ENCODE measurements around the gene NIFK.
"Not testable (repeated sequence)": the region's sequence is repeated elsewhere in the genome, so short reads cannot be mapped to it uniquely, and the experiment has no call there.

Gene NIFK

DNA sequence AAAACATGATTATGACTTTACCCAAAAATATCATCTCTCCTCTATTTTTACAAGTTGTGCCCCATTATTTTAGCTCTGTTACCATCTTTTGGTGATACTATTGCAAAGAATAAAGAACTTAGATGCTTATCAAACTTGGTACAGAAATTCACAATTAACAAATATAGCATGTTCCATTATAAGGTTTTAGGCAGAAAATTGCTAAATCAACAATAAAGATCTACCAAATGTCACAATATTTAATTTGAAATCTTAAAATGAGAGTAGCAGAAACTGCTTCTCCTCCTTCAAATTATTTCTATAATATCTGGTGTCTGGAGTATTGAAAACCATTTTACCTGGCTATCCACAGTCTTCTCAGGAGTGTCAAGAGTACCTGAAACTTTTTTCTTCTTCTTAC is 8.7 kb downstream of the NIFK start:
- Histone ChIP-seq H3K36me3 (ENCODE audit: control insufficient read depth, insufficient read depth, low read length) (peaks cover 64% of the 10 kb centered on the region), H3K4me1 (ENCODE audit: control insufficient read depth, insufficient read depth, low read length) (no peaks in the 10 kb centered on the region), H3K27me3 (ENCODE audit: control insufficient read depth, insufficient read depth, low read length) (no peaks in the 10 kb centered on the region), H3K9me3 (ENCODE audit: control insufficient read depth, insufficient read depth, low read length) (no peaks in the 10 kb centered on the region), H3K9ac (ENCODE audit: low read depth, low read length) (no peak overlapping the region), H3K27ac (ENCODE audit: low read depth, low read length) (no peak overlapping the region), H3K4me3 (ENCODE audit: low read depth, low read length) (no peak overlapping the region)

DNA sequence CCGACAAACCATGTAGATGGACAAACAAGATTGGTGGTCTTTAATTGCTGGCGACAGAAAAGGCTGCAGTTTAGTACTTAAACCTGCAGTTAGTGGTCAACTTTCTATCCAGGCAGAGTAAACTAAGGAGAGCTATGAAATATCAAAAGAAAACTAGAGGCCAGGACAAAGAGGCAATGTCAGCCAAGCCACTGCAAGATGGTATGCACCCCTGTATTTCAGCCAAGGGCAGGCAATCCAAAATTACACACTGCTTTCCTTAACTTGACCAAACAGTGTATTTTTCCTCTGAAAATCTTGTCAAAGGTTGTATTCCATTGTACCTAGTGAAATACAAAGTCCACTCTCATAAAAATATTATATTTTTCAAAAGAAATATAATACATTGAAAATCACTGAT is 9.3 kb downstream of the NIFK start:
- Histone ChIP-seq H3K27me3 (ENCODE audit: control insufficient read depth, insufficient read depth, low read length) (no peaks in the 10 kb centered on the region), H3K9ac (ENCODE audit: low read depth, low read length) (no peak overlapping the region), H3K4me1 (ENCODE audit: control insufficient read depth, insufficient read depth, low read length) (no peaks in the 10 kb centered on the region), H3K4me3 (ENCODE audit: low read depth, low read length) (no peak overlapping the region), H3K36me3 (ENCODE audit: control insufficient read depth, insufficient read depth, low read length) (peaks cover 58% of the 10 kb centered on the region), H3K9me3 (ENCODE audit: control insufficient read depth, insufficient read depth, low read length) (no peaks in the 10 kb centered on the region), H3K27ac (ENCODE audit: low read depth, low read length) (no peak overlapping the region)

DNA sequence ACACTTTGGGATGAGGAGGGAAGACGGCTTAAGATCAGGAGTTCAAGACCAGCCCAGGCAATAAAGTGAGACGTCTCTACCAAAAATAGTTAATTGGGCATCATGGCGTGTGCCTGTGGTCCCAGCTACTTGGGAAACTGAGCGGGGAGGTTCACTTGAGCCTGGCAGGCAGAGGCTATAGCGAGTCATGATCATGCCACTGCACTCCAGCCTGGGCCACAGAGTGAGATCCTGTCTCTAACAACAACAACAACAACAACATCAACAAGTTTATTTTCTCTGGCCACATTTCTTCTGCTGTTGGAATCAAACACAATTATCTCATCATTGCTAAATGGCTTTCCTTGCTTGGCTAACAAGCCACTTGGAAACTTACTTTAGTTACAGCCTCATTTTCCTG is 13.4 kb downstream of the NIFK start:
- no peaks in the 10 kb centered on the region for H3K4me1 ChIP-seq (ENCODE audit: control insufficient read depth, insufficient read depth, low read length)
- no peak overlapping the region for H3K4me3 ChIP-seq (ENCODE audit: low read depth, low read length)
- no peak overlapping the region for H3K27ac ChIP-seq (ENCODE audit: low read depth, low read length)

DNA sequence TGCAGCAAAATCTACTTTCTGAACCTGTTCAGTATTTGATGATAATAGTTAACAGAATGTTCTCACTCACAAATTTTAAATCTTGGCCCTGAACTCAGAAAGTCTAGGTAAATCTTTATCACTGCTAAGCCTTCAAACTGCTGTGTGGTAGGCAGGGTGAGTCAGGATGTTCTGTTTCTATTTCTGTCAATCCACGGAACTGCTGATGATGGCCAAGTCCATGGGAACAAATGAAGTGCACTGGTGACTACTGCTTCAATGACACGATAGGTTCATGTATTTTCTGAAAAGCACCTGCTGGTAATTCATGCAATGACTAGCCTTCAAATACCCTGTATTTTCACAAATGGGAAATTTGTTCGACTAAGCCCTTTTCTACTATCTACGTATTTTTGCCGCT is 14.2 kb downstream of the NIFK start:
- Histone ChIP-seq H3K9ac (ENCODE audit: low read depth, low read length) (no peak overlapping the region), H3K36me3 (ENCODE audit: control insufficient read depth, insufficient read depth, low read length) (peaks cover 13% of the 10 kb centered on the region), H3K9me3 (ENCODE audit: control insufficient read depth, insufficient read depth, low read length) (no peaks in the 10 kb centered on the region), H3K27me3 (ENCODE audit: control insufficient read depth, insufficient read depth, low read length) (no peaks in the 10 kb centered on the region), H3K27ac (ENCODE audit: low read depth, low read length) (no peak overlapping the region), H3K4me1 (ENCODE audit: control insufficient read depth, insufficient read depth, low read length) (no peaks in the 10 kb centered on the region), H3K4me3 (ENCODE audit: low read depth, low read length) (no peak overlapping the region)

More for the DNA sequence above, 13.4 kb downstream of the NIFK start:
- Histone ChIP-seq H3K9ac (ENCODE audit: low read depth, low read length) (no peak overlapping the region), H3K9me3 (ENCODE audit: control insufficient read depth, insufficient read depth, low read length) (no peaks in the 10 kb centered on the region), H3K36me3 (ENCODE audit: control insufficient read depth, insufficient read depth, low read length) (peaks cover 21% of the 10 kb centered on the region), H3K27me3 (ENCODE audit: control insufficient read depth, insufficient read depth, low read length) (no peaks in the 10 kb centered on the region)

DNA sequence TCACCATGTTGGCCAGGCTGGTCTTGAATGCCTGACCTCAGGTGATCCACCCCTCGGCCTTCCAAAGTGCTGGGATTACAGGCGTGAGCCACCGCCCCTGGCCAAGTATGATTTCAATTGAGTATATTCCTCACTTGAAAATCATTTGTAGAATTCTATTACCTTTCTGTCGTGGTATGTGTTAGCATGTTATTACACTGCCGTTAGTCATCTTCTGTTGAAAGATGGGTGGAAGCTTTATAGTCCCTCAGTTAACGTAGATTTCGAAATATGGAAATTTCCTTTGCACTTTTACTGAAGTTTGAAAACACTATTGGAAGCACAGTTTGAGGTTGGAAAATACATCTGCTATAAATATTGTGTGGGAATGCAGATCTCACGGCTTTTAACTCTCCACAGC is 14.7 kb downstream of the NIFK start:
- Histone ChIP-seq H3K27ac (ENCODE audit: low read depth, low read length) (no peak overlapping the region), H3K27me3 (ENCODE audit: control insufficient read depth, insufficient read depth, low read length) (no peaks in the 10 kb centered on the region), H3K9me3 (ENCODE audit: control insufficient read depth, insufficient read depth, low read length) (no peaks in the 10 kb centered on the region), H3K9ac (ENCODE audit: low read depth, low read length) (no peak overlapping the region), H3K4me3 (ENCODE audit: low read depth, low read length) (no peak overlapping the region), H3K36me3 (ENCODE audit: control insufficient read depth, insufficient read depth, low read length) (peaks cover 7% of the 10 kb centered on the region), H3K4me1 (ENCODE audit: control insufficient read depth, insufficient read depth, low read length) (no peaks in the 10 kb centered on the region)

DNA sequence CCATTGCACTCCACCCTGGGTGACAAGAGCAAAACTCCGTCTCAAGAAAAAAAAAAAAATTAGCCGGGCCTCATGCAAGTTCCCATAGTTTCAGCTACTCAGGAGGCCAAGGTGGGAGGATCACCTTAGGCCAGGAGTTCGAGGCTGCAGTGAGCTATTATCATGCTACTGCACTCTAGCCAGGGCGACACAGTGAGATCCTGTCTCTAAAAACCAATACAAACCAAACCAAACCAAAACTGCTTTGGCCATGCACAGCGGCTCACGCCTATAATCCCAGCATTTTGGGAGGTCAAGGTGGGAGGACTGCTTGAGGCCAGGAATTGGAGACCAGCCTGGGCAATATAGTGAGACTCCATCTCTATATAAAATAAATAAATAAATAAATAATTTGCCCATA is 19.1 kb downstream of the NIFK start:
- Histone ChIP-seq H3K36me3 (ENCODE audit: control insufficient read depth, insufficient read depth, low read length) (no peaks in the 10 kb centered on the region), H3K4me1 (ENCODE audit: control insufficient read depth, insufficient read depth, low read length) (no peaks in the 10 kb centered on the region), H3K9ac (ENCODE audit: low read depth, low read length) (no peak overlapping the region), H3K4me3 (ENCODE audit: low read depth, low read length) (no peak overlapping the region), H3K27ac (ENCODE audit: low read depth, low read length) (no peak overlapping the region), H3K9me3 (ENCODE audit: control insufficient read depth, insufficient read depth, low read length) (no peaks in the 10 kb centered on the region), H3K27me3 (ENCODE audit: control insufficient read depth, insufficient read depth, low read length) (no peaks in the 10 kb centered on the region)

DNA sequence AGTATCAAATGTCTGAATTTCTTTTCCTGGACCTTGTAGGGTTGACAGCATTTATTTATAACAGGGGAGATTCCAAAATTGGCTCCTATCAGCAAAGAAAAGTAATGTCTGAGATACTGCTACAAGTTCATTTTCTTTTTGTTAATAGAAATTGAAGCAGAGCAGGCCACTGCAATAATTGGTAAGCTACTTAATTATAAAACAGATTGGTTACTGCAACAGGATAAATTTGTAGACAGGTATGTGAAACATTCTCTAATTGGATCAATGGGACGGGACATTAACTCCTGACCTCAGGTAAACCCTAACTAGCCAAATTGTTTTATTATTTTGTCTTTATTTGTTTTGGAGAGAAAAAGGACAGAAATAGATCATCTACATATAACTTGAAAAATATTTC is 20.5 kb downstream of the NIFK start:
- Histone ChIP-seq H3K9me3 (ENCODE audit: control insufficient read depth, insufficient read depth, low read length) (no peaks in the 10 kb centered on the region), H3K4me3 (ENCODE audit: low read depth, low read length) (no peak overlapping the region), H3K27ac (ENCODE audit: low read depth, low read length) (no peak overlapping the region), H3K36me3 (ENCODE audit: control insufficient read depth, insufficient read depth, low read length) (no peaks in the 10 kb centered on the region), H3K9ac (ENCODE audit: low read depth, low read length) (no peak overlapping the region), H3K4me1 (ENCODE audit: control insufficient read depth, insufficient read depth, low read length) (no peaks in the 10 kb centered on the region), H3K27me3 (ENCODE audit: control insufficient read depth, insufficient read depth, low read length) (no peaks in the 10 kb centered on the region)

DNA sequence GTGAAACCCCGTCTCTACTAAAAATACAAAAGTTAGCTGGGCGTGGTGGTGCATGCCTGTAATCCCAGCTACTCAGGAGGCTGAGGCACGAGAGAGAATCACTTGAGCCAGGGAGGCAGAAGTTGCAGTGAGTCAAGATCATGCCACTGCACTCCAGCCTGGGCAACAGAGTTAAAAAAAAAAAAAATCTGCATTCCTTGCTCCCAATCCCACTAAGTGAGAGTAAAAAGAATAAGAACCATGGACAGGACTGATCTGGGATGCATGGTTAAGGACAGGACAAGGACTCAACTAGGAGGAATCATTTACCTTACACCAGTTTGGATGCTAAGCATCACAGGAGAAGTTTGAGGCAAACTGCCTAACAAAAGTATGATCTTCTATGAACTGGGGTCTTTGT is 25.2 kb downstream of the NIFK start:
- not testable (repeated sequence) for H3K4me3 ChIP-seq (ENCODE audit: low read depth, low read length); H3K27ac ChIP-seq (ENCODE audit: low read depth, low read length); H3K27me3 ChIP-seq (ENCODE audit: control insufficient read depth, insufficient read depth, low read length)

DNA sequence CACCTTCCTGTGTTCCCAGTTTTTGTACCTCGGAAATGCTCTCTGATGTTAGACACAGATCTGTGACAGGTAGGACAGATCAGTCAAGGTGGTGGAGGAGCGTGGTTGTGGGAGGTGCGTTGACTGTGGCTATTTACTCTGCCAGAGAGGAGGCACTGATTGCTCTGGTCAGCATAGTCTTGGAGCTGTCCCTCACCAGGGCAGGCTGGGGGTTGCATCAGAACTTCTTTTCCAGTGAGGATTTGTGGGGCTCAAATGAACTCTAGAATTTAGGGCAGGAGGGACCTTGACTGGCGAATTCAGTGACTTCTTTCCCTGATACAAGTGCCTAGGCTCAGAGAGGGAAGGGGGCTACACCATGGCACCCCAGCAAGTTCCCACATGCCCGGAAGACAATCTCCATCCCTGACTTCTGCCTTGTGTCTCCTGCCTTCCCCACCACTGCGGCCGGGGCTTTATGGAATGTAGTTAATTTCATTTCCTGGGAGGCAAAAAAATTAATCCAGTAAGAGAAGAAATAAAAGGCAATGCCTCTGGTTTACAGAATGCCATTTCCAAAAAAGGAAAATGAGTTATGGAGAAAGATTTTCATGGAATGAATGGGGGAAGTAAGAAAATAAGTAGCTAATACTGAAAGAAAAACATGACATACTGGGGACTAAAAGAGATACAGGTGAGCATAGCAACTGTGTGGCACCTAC is 26.1 kb downstream of the NIFK start:
- no peak overlapping the region for H3K27ac ChIP-seq (ENCODE audit: low read depth, low read length)
- H3K9me3 ChIP-seq (ENCODE audit: control insufficient read depth, insufficient read depth, low read length): no peaks in the 10 kb centered on the region
- no peaks in the 10 kb centered on the region for H3K36me3 ChIP-seq (ENCODE audit: control insufficient read depth, insufficient read depth, low read length)
- H3K27me3 ChIP-seq (ENCODE audit: control insufficient read depth, insufficient read depth, low read length): no peaks in the 10 kb centered on the region
- no peaks in the 10 kb centered on the region; the same call in 1 of the 2 replicates for H3K4me1 ChIP-seq (ENCODE audit: control insufficient read depth, insufficient read depth, low read length)
- H3K9ac ChIP-seq (ENCODE audit: low read depth, low read length): no peak overlapping the region
- H3K4me3 ChIP-seq (ENCODE audit: low read depth, low read length): no peak overlapping the region

More for the DNA sequence above, 25.2 kb downstream of the NIFK start:
- not testable (repeated sequence) for H3K9me3 ChIP-seq (ENCODE audit: control insufficient read depth, insufficient read depth, low read length); H3K36me3 ChIP-seq (ENCODE audit: control insufficient read depth, insufficient read depth, low read length); H3K4me1 ChIP-seq (ENCODE audit: control insufficient read depth, insufficient read depth, low read length); H3K9ac ChIP-seq (ENCODE audit: low read depth, low read length)

DNA sequence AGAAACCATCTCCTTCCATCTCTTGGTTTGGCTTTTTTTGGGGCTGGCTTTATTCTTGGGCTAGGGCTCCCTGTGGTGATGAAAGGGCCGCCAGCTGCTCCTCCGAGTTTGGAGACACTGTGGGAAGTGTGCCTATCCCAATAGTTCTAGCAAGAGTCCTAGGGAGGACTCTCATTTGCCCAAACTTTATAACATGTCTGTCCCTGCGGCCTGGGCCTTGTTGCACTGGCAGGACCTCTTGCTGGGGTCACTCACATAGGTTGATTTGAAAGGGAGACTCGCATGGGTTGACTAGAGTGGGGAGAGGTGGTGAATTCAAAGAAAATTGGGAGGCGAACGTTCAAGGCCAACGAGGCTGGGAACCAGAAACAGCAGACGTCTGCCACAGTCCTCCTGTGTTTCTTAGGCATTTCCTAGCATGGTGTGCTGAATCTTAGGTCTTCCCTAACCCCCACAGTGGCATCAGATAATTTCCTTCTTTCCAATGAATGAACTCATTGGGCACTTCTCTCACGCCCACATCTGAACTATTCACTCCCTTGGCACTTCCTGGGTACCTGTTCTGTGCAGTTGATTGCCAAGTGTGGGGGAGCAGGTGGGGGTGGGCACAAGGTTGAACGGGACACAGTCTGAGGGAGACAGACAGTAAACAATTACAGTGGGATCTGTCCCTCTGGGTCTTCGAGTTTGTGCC is 26.8 kb downstream of the NIFK start:
- H3K36me3 ChIP-seq (ENCODE audit: control insufficient read depth, insufficient read depth, low read length): no peaks in the 10 kb centered on the region
- no peak overlapping the region for H3K9ac ChIP-seq (ENCODE audit: low read depth, low read length)
- no peak overlapping the region for H3K27ac ChIP-seq (ENCODE audit: low read depth, low read length)
- no peaks in the 10 kb centered on the region; the same call in 1 of the 2 replicates for H3K4me1 ChIP-seq (ENCODE audit: control insufficient read depth, insufficient read depth, low read length)
- no peaks in the 10 kb centered on the region for H3K27me3 ChIP-seq (ENCODE audit: control insufficient read depth, insufficient read depth, low read length)
- H3K4me3 ChIP-seq (ENCODE audit: low read depth, low read length): no peak overlapping the region
- no peaks in the 10 kb centered on the region for H3K9me3 ChIP-seq (ENCODE audit: control insufficient read depth, insufficient read depth, low read length)

DNA sequence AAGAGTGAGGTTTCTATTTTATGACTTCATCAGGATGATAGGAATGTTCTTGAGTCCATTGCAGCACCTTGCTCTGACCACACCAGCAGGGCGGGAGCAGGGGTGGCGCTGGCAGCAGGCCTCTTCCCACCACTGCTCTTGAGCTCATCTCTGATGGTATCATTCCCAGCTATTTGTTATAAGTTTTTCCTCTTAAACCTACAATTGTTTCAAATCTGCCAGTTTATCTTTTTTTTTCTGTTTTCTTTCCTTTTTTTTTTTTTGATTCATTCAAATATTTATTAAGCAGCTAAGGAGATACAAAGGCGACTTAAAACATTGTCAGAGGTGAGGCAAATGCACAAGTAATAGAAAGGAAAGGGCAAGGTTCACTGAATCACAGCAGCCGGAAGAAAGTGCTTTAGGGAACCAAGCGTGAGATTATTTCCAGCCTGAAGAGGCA is 28.7 kb downstream of the NIFK start:
- H3K4me3 ChIP-seq (ENCODE audit: low read depth, low read length): no peak overlapping the region
- no peaks in the 10 kb centered on the region for H3K36me3 ChIP-seq (ENCODE audit: control insufficient read depth, insufficient read depth, low read length)
- H3K9ac ChIP-seq (ENCODE audit: low read depth, low read length): no peak overlapping the region
- H3K27ac ChIP-seq (ENCODE audit: low read depth, low read length): no peak overlapping the region
- no peaks in the 10 kb centered on the region for H3K27me3 ChIP-seq (ENCODE audit: control insufficient read depth, insufficient read depth, low read length)
- no peaks in the 10 kb centered on the region for H3K9me3 ChIP-seq (ENCODE audit: control insufficient read depth, insufficient read depth, low read length)
- no peaks in the 10 kb centered on the region; the same call in 1 of the 2 replicates for H3K4me1 ChIP-seq (ENCODE audit: control insufficient read depth, insufficient read depth, low read length)
